ENCODE measurements around the gene CNTNAP3. TPM values are rescaled to one million over a fixed set of nuclear protein-coding genes. Genes with fewer than 3 reads are reported as not detected.
"Not testable (repeated sequence)": the region's sequence is repeated elsewhere in the genome, so short reads cannot be mapped to it uniquely, and the experiment has no call there.

The CNTNAP3 gene
- total and polyA plus RNA-seq, 2 of the 8 experiments (the other 6 are each of a cell fraction or from before 2014, with no cell fraction given): 2.8 to 9.0 TPM

GRCh38 chr9:39198000-39198709 lies 89.8 kb downstream of the CNTNAP3 start:
- H3K4me3 ChIP-seq (ENCODE audit: extremely low read depth in 1 of 4, insufficient read depth in 2 of 4, low read depth in 3 of 4, low read length in 4 of 4); H3K4me1 ChIP-seq (replicated peaks in 1 of 4; ENCODE audit: control insufficient read depth in 3 of 4, insufficient read depth in 4 of 4, low read length in 3 of 4); H3K9ac ChIP-seq (replicated peaks in 1 of 4; ENCODE audit: extremely low read depth in 1 of 4, low read depth in 3 of 4, low read length in 3 of 4); H3K4me2 ChIP-seq (ENCODE audit: insufficient read depth in 1 of 2, low read depth in 2 of 2, low read length in 2 of 2); POLR2A ChIA-PET (ENCODE audit: partially characterized antibody); CTCF ChIA-PET (ENCODE audit: partially characterized antibody); H4K20me1 ChIP-seq (replicated peaks in 1 of 2; ENCODE audit: control insufficient read depth in 1 of 2, insufficient read depth in 2 of 2, low read length in 2 of 2); H2BK12ac ChIP-seq (ENCODE audit: low read depth, low read length); H3K27me3 ChIP-seq (replicated peaks in 1 of 4; ENCODE audit: control insufficient read depth in 3 of 4, extremely low read depth in 1 of 4, insufficient read depth in 3 of 4, low read length in 3 of 4); H3K23me2 ChIP-seq (ENCODE audit: low read depth, low read length); H2BK5ac ChIP-seq (ENCODE audit: low read depth, low read length); DNase-seq (ENCODE audit: low read depth in 1 of 2, low spot score in 2 of 2); H3K79me2 ChIP-seq (ENCODE audit: control insufficient read depth in 1 of 2, insufficient read depth in 2 of 2, low read length in 2 of 2); H3K36me3 ChIP-seq (ENCODE audit: control insufficient read depth in 2 of 4, insufficient read depth in 4 of 4, low read length in 3 of 4); H4K91ac ChIP-seq (replicated peaks; ENCODE audit: insufficient read length, low read length); H3K27ac ChIP-seq (ENCODE audit: low read depth, low read length); H3K56ac ChIP-seq (replicated peaks; ENCODE audit: insufficient read length, low read depth, low read length); H3K79me1 ChIP-seq (ENCODE audit: low read depth, low read length); H3K4ac ChIP-seq (replicated peaks; ENCODE audit: insufficient read length, low read depth, low read length); H3K23ac ChIP-seq (ENCODE audit: insufficient read length); H4K5ac ChIP-seq (ENCODE audit: insufficient read length, low read depth, low read length); H2BK20ac ChIP-seq (ENCODE audit: low read length); H4K8ac ChIP-seq (ENCODE audit: extremely low read depth, insufficient read depth, low read length); H3K18ac ChIP-seq (ENCODE audit: extremely low read depth, low read length); H2AK5ac ChIP-seq (ENCODE audit: low read depth, low read length); H2BK120ac ChIP-seq (replicated peaks; ENCODE audit: low read depth, low read length); H2AFZ ChIP-seq (ENCODE audit: low read length); H2BK15ac ChIP-seq (ENCODE audit: low read length); FAIRE-seq; H3K14ac ChIP-seq (ENCODE audit: insufficient read length); H3K9me3 ChIP-seq (ENCODE audit: insufficient read depth in 2 of 2, low read depth in 1 of 2, low read length in 1 of 2): not testable (repeated sequence)
- no CpG with 5 or more reads among the region's 7 CpGs for WGBS, 2 experiments (ENCODE audit: extremely low coverage in 1 of 2, insufficient coverage in 1 of 2, insufficient read length in 1 of 2, insufficient replicate concordance in 2 of 2, low coverage in 1 of 2, low lambda C conversion rate in 2 of 2, missing lambda C conversion rate in 1 of 2)

DNA sequence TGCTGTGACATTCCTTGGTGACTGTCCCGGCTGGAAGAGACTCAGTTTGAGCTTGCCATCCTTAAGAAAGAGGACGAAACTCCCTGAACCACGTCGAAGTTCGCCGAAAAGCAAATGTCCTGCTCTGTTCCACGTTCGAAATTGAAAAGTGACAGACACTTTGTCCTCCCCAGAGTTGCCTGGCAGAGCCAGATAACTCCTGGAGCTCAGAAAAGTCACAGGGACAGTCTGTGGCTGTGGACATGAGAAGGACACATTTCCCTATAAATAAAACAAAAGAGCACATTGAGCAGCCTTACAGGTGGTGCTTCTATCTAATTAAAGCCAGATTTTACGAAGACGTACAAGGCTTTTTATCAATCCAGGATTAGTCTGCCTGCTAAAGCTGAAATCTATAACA lies 116.6 kb downstream of the CNTNAP3 start:
- H4K8ac ChIP-seq (ENCODE audit: extremely low read depth, insufficient read depth, low read length); H2BK5ac ChIP-seq (ENCODE audit: low read depth, low read length); H2AK5ac ChIP-seq (ENCODE audit: low read depth, low read length); H2BK12ac ChIP-seq (ENCODE audit: low read depth, low read length); H2BK15ac ChIP-seq (ENCODE audit: low read length); H3K18ac ChIP-seq (ENCODE audit: extremely low read depth, low read length); H3K79me1 ChIP-seq (ENCODE audit: low read depth, low read length); H3K14ac ChIP-seq (ENCODE audit: insufficient read length); H3K4me1 ChIP-seq (replicated peaks in 1 of 4; ENCODE audit: control insufficient read depth in 3 of 4, insufficient read depth in 4 of 4, low read length in 3 of 4); H2BK120ac ChIP-seq (replicated peaks; ENCODE audit: low read depth, low read length); H3K23ac ChIP-seq (ENCODE audit: insufficient read length); DNase-seq (ENCODE audit: low read depth in 1 of 2, low spot score in 2 of 2); POLR2A ChIA-PET (ENCODE audit: partially characterized antibody); H3K9me3 ChIP-seq (ENCODE audit: insufficient read depth in 2 of 2, low read depth in 1 of 2, low read length in 1 of 2); H2AFZ ChIP-seq (ENCODE audit: low read length); H3K4me2 ChIP-seq (ENCODE audit: insufficient read depth in 1 of 2, low read depth in 2 of 2, low read length in 2 of 2); FAIRE-seq; H3K27me3 ChIP-seq (replicated peaks in 1 of 4; ENCODE audit: control insufficient read depth in 3 of 4, extremely low read depth in 1 of 4, insufficient read depth in 3 of 4, low read length in 3 of 4); H3K56ac ChIP-seq (replicated peaks; ENCODE audit: insufficient read length, low read depth, low read length); H3K4me3 ChIP-seq (ENCODE audit: extremely low read depth in 1 of 4, insufficient read depth in 2 of 4, low read depth in 3 of 4, low read length in 4 of 4); H4K20me1 ChIP-seq (replicated peaks in 1 of 2; ENCODE audit: control insufficient read depth in 1 of 2, insufficient read depth in 2 of 2, low read length in 2 of 2); H3K23me2 ChIP-seq (ENCODE audit: low read depth, low read length); H4K5ac ChIP-seq (ENCODE audit: insufficient read length, low read depth, low read length); H4K91ac ChIP-seq (replicated peaks; ENCODE audit: insufficient read length, low read length); H3K9ac ChIP-seq (replicated peaks in 1 of 4; ENCODE audit: extremely low read depth in 1 of 4, low read depth in 3 of 4, low read length in 3 of 4); H2BK20ac ChIP-seq (ENCODE audit: low read length); CTCF ChIA-PET (ENCODE audit: partially characterized antibody); H3K36me3 ChIP-seq (ENCODE audit: control insufficient read depth in 2 of 4, insufficient read depth in 4 of 4, low read length in 3 of 4); H3K79me2 ChIP-seq (ENCODE audit: control insufficient read depth in 1 of 2, insufficient read depth in 2 of 2, low read length in 2 of 2); H3K27ac ChIP-seq (ENCODE audit: low read depth, low read length); H3K4ac ChIP-seq (replicated peaks; ENCODE audit: insufficient read length, low read depth, low read length): not testable (repeated sequence)
- no CpG with 5 or more reads among the region's 10 CpGs for WGBS, 2 experiments (ENCODE audit: extremely low coverage in 1 of 2, insufficient coverage in 1 of 2, insufficient read length in 1 of 2, insufficient replicate concordance in 2 of 2, low coverage in 1 of 2, low lambda C conversion rate in 2 of 2, missing lambda C conversion rate in 1 of 2)

Measured in H1 (cell line).